ENCODE results near the gene TPRA1. TPM values are rescaled to one million over a fixed set of nuclear protein-coding genes. Genes with fewer than 3 reads are reported as not detected.

The TPRA1 gene
- total and polyA plus RNA-seq, 2 donors (not counting 1 experiment from before 2014, with no cell fraction given), result 17.5 to 47.4 TPM

GRCh38 chr3:127625821-127626220 lies 35.3 kb upstream of the TPRA1 start:
- Histone ChIP-seq H3K27ac (ENCODE audit: insufficient read depth, low read length) (no peak overlapping the region), H3K4me1 (ENCODE audit: control insufficient read depth, extremely low read depth, insufficient read depth, low read length) (peaks cover 3% of the 10 kb centered on the region), H3K36me3 (ENCODE audit: control insufficient read depth, insufficient read depth, low read length) (peaks cover 2% of the 10 kb centered on the region), H3K9ac (ENCODE audit: insufficient read depth, low read length) (no peak overlapping the region), H3K4me3 (replicated peaks in 1 of 4; ENCODE audit: control extremely low read depth in 1 of 4, insufficient read depth in 1 of 4, low read depth in 3 of 4, low read length in 4 of 4) (no peak overlapping the region), H2AFZ (ENCODE audit: low read length) (no peak overlapping the region), H4K20me1 (ENCODE audit: control insufficient read depth, extremely low read depth, insufficient read depth, low read length) (peaks cover 2% of the 10 kb centered on the region), H3K4me2 (ENCODE audit: extremely low read depth, insufficient read depth, low read length) (no peak overlapping the region), H3K9me3 (ENCODE audit: control insufficient read depth, insufficient read depth, low read depth, low read length) (no peaks in the 10 kb centered on the region), H3K27me3 (ENCODE audit: control insufficient read depth, insufficient read depth, low read length) (peaks cover 27% of the 10 kb centered on the region), H3K79me2 (ENCODE audit: control insufficient read depth, insufficient read depth, low read length) (no peaks in the 10 kb centered on the region)
- DNase-seq (ENCODE audit: low read depth in 2 of 2), result no peak
- TF ChIP-seq CTCF (conservative IDR thresholded peaks at IDR 0.05 in 1 of 2, IDR thresholded peaks at IDR 0.05 in 1 of 2; ENCODE audit: low read depth in 1 of 2, low read length in 2 of 2) (no peak), EZH2 (IDR thresholded peaks at IDR 0.05; ENCODE audit: low read length, missing control alignments) (no peak)

DNA sequence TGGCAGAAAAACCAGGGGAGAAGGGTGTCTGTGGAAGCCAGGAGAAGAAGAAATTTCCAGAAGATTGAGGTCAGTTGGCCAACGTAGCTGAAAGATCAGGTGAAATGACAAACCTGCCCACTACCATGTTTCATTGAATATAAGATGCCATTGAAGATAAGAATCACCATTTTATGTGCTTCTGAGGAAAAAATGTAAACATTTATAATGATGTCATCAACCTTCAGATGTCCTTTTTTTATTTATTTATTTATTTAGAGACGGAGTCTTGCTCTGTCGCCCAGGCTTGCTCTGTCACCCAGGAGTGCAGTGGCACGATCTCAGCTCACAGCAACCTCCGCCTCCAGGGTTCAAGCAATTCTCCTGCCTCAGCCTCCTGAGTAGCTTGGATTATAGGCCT lies 33.5 kb upstream of the TPRA1 start:
- no peaks in the 10 kb centered on the region for H3K4me1 ChIP-seq (ENCODE audit: control insufficient read depth, extremely low read depth, insufficient read depth, low read length)
- H3K79me2 ChIP-seq (ENCODE audit: control insufficient read depth, insufficient read depth, low read length), result no peaks in the 10 kb centered on the region
- H3K4me3 ChIP-seq (replicated peaks in 1 of 4; ENCODE audit: control extremely low read depth in 1 of 4, insufficient read depth in 1 of 4, low read depth in 3 of 4, low read length in 4 of 4), result no peak overlapping the region
- peaks cover 13% of the 10 kb centered on the region for H3K27me3 ChIP-seq (ENCODE audit: control insufficient read depth, insufficient read depth, low read length)
- no peak overlapping the region for H3K27ac ChIP-seq (ENCODE audit: insufficient read depth, low read length)
- H3K4me2 ChIP-seq (ENCODE audit: extremely low read depth, insufficient read depth, low read length), result no peak overlapping the region
- peaks cover 2% of the 10 kb centered on the region for H4K20me1 ChIP-seq (ENCODE audit: control insufficient read depth, extremely low read depth, insufficient read depth, low read length)
- H2AFZ ChIP-seq (ENCODE audit: low read length), result no peak overlapping the region
- no peak for DNase-seq (ENCODE audit: low read depth in 2 of 2)
- peaks cover 6% of the 10 kb centered on the region for H3K36me3 ChIP-seq (ENCODE audit: control insufficient read depth, insufficient read depth, low read length)
- no peak overlapping the region for H3K9ac ChIP-seq (ENCODE audit: insufficient read depth, low read length)
- no peaks in the 10 kb centered on the region for H3K9me3 ChIP-seq (ENCODE audit: control insufficient read depth, insufficient read depth, low read depth, low read length)
- TF ChIP-seq CTCF (conservative IDR thresholded peaks at IDR 0.05 in 1 of 2, IDR thresholded peaks at IDR 0.05 in 1 of 2; ENCODE audit: low read depth in 1 of 2, low read length in 2 of 2) (no peak), EZH2 (IDR thresholded peaks at IDR 0.05; ENCODE audit: low read length, missing control alignments) (no peak)

- no peak overlapping the region for H3K4me2 ChIP-seq (ENCODE audit: extremely low read depth, insufficient read depth, low read length)
- no peaks in the 10 kb centered on the region for H3K4me1 ChIP-seq (ENCODE audit: control insufficient read depth, extremely low read depth, insufficient read depth, low read length)
- TF ChIP-seq CTCF (conservative IDR thresholded peaks at IDR 0.05 in 1 of 2, IDR thresholded peaks at IDR 0.05 in 1 of 2; ENCODE audit: low read depth in 1 of 2, low read length in 2 of 2) (no peak), EZH2 (IDR thresholded peaks at IDR 0.05; ENCODE audit: low read length, missing control alignments) (no peak)
- H2AFZ ChIP-seq (ENCODE audit: low read length), result no peak overlapping the region
- no peaks in the 10 kb centered on the region for H3K9me3 ChIP-seq (ENCODE audit: control insufficient read depth, insufficient read depth, low read depth, low read length)
- no peaks in the 10 kb centered on the region for H4K20me1 ChIP-seq (ENCODE audit: control insufficient read depth, extremely low read depth, insufficient read depth, low read length)
- peaks cover 10% of the 10 kb centered on the region for H3K36me3 ChIP-seq (ENCODE audit: control insufficient read depth, insufficient read depth, low read length)
- H3K27me3 ChIP-seq (ENCODE audit: control insufficient read depth, insufficient read depth, low read length), result peaks cover 5% of the 10 kb centered on the region
- DNase-seq (ENCODE audit: low read depth in 2 of 2), result no peak
- H3K4me3 ChIP-seq (replicated peaks in 1 of 4; ENCODE audit: control extremely low read depth in 1 of 4, insufficient read depth in 1 of 4, low read depth in 3 of 4, low read length in 4 of 4), result no peak overlapping the region
- no peaks in the 10 kb centered on the region for H3K79me2 ChIP-seq (ENCODE audit: control insufficient read depth, insufficient read depth, low read length)
- no peak overlapping the region for H3K27ac ChIP-seq (ENCODE audit: insufficient read depth, low read length)
- no peak overlapping the region for H3K9ac ChIP-seq (ENCODE audit: insufficient read depth, low read length)
Observed at GRCh38 chr3:127622772-127623576, 32.4 kb upstream of the TPRA1 start.
